ENCODE measurements around the gene CST11.
A peak's percentile ranks its signal among the peaks of the same experiment; 100 is the strongest.

Gene CST11

GRCh38 chr20:23444859-23445258 lies 7.8 kb downstream of the CST11 start:
- no peak for DNase-seq
- TF ChIP-seq, protein P1, sequence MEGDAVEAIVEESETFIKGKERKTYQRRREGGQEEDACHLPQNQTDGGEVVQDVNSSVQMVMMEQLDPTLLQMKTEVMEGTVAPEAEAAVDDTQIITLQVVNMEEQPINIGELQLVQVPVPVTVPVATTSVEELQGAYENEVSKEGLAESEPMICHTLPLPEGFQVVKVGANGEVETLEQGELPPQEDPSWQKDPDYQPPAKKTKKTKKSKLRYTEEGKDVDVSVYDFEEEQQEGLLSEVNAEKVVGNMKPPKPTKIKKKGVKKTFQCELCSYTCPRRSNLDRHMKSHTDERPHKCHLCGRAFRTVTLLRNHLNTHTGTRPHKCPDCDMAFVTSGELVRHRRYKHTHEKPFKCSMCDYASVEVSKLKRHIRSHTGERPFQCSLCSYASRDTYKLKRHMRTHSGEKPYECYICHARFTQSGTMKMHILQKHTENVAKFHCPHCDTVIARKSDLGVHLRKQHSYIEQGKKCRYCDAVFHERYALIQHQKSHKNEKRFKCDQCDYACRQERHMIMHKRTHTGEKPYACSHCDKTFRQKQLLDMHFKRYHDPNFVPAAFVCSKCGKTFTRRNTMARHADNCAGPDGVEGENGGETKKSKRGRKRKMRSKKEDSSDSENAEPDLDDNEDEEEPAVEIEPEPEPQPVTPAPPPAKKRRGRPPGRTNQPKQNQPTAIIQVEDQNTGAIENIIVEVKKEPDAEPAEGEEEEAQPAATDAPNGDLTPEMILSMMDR (IDR thresholded peaks at IDR 0.05; ENCODE audit: low read depth, low read length, missing control alignments): no peak
- in situ Hi-C loops (cut with HindIII; ENCODE audit: low pct_ligation_motif_present, low sequenced_read_pairs): no loop called here
- H3K27me3 ChIP-seq (replicated peaks): no peaks in the 10 kb centered on the region
- no peak overlapping the region for H3K4me3 ChIP-seq (ENCODE audit: low read depth, low read length)
- H3K27ac ChIP-seq: no peak overlapping the region
- no peaks in the 10 kb centered on the region for H3K36me3 ChIP-seq (replicated peaks)

DNA sequence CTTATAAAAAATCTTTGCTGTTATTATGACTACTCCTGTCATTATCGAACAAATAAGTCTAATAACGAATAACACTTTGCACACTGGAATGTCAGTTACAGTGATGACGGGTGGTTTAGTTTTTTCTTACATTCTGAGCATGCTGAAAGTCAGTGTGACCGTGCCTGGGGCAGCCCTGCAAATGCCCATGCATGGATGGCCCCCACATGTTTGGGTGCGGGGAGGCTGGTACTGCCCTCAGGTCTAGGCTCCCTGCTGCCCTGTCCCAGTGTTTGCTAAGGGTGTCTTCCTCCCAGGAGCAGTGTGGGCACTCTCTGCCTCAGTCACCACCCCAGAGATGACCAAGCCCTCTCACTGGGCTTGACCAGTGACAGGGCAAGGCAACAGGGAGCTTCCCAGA lies 10.2 kb downstream of the CST11 start:
- Histone ChIP-seq H3K27ac (no peak overlapping the region), H3K36me3 (replicated peaks) (no peaks in the 10 kb centered on the region), H3K27me3 (replicated peaks) (no peaks in the 10 kb centered on the region), H3K4me3 (ENCODE audit: low read depth, low read length) (no peak overlapping the region)
- TF ChIP-seq, protein P1 (IDR thresholded peaks at IDR 0.05; ENCODE audit: low read depth, low read length, missing control alignments): no peak
- no peak for DNase-seq
- in situ Hi-C loops (cut with HindIII; ENCODE audit: low pct_ligation_motif_present, low sequenced_read_pairs): no loop called here

- Histone ChIP-seq H3K4me3 (ENCODE audit: low read depth, low read length) (no peak overlapping the region), H3K36me3 (replicated peaks) (no peaks in the 10 kb centered on the region), H3K27ac (no peak overlapping the region), H3K27me3 (replicated peaks) (no peaks in the 10 kb centered on the region)
- in situ Hi-C loops (cut with HindIII; ENCODE audit: low pct_ligation_motif_present, low sequenced_read_pairs): no loop called here
- peak; percentile 74 for DNase-seq
- TF ChIP-seq, protein P1 (IDR thresholded peaks at IDR 0.05; ENCODE audit: low read depth, low read length, missing control alignments): peak; percentile 93
Measured at GRCh38 chr20:23441850-23442313, 10.8 kb downstream of the CST11 start.

- Histone ChIP-seq H3K27ac (no peak overlapping the region), H3K27me3 (replicated peaks) (no peaks in the 10 kb centered on the region), H3K36me3 (replicated peaks) (no peaks in the 10 kb centered on the region), H3K4me3 (ENCODE audit: low read depth, low read length) (no peak overlapping the region)
- DNase-seq: no peak
- in situ Hi-C loops (cut with HindIII; ENCODE audit: low pct_ligation_motif_present, low sequenced_read_pairs): no loop called here
- TF ChIP-seq, protein P1 (IDR thresholded peaks at IDR 0.05; ENCODE audit: low read depth, low read length, missing control alignments): no peak
Measured at GRCh38 chr20:23440004-23440403, 12.7 kb downstream of the CST11 start.

DNA sequence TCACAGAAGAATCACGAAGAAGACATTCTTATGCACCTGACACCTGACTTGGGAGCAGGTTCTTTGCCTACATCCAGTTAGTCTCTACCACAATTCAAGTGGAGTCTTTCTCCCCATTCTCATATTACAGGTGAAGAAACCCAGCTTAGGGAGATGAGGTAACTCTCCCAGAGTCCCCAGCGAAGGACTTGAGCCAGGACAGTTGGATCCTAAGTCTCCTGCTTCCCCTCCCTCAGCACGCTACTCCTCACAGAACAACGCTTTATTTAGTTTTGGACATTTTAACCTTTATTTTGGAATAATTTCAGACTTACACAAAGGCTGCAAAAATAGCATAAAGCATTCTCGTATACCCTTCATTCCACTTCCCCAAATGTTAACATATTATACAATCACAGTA lies 14.0 kb downstream of the CST11 start:
- TF ChIP-seq, protein P1 (IDR thresholded peaks at IDR 0.05; ENCODE audit: low read depth, low read length, missing control alignments): no peak
- Histone ChIP-seq H3K4me3 (ENCODE audit: low read depth, low read length) (no peak overlapping the region), H3K27ac (no peak overlapping the region), H3K27me3 (replicated peaks) (no peaks in the 10 kb centered on the region), H3K36me3 (replicated peaks) (no peaks in the 10 kb centered on the region)
- DNase-seq: no peak
- in situ Hi-C loops (cut with HindIII; ENCODE audit: low pct_ligation_motif_present, low sequenced_read_pairs): no loop called here
